GM18870 (cell line): Measurements from ENCODE around the gene ELANE.
"Not testable (repeated sequence)": the region's sequence is repeated elsewhere in the genome, so short reads cannot be mapped to it uniquely, and the experiment has no call there.

Experiments used
- ATAC-seq: cut with Tn5 transposase; IDR thresholded peaks from one replicate; pipeline ENCODE4 v1.9.1; 2021; ENCODE audit warnings: moderate library complexity; ENCODE audit not compliant: unreplicated experiment

Gene ELANE

GRCh38 chr19:875265-875879, 23.3 kb downstream of the ELANE start:
- ATAC-seq: no peak

GRCh38 chr19:876089-876488, 24.0 kb downstream of the ELANE start:
- ATAC-seq: no peak

- ATAC-seq: no peak
Observed at GRCh38 chr19:876780-877314, 24.7 kb downstream of the ELANE start.

GRCh38 chr19:877992-878660, 26.0 kb downstream of the ELANE start:
- not testable (repeated sequence) for ATAC-seq

- not testable (repeated sequence) for ATAC-seq
Observed at GRCh38 chr19:878751-879561, 26.9 kb downstream of the ELANE start.

GRCh38 chr19:879711-880438, 27.8 kb downstream of the ELANE start:
- no peak for ATAC-seq

- no peak for ATAC-seq
Observed at GRCh38 chr19:881385-882071, 29.4 kb downstream of the ELANE start.

GRCh38 chr19:882871-883497, 30.9 kb downstream of the ELANE start:
- ATAC-seq: no peak

- no peak for ATAC-seq
Observed at GRCh38 chr19:883661-884211, 31.6 kb downstream of the ELANE start.

- no peak for ATAC-seq
Observed at GRCh38 chr19:884420-885211, 32.5 kb downstream of the ELANE start.

- no peak for ATAC-seq
Observed at GRCh38 chr19:885536-886224, 33.6 kb downstream of the ELANE start.

- ATAC-seq: no peak
Observed at GRCh38 chr19:887072-887471, 35.0 kb downstream of the ELANE start.

GRCh38 chr19:887599-887998, 35.5 kb downstream of the ELANE start:
- no peak for ATAC-seq

GRCh38 chr19:888581-889385, 36.7 kb downstream of the ELANE start:
- ATAC-seq: no peak

GRCh38 chr19:889662-890295, 37.7 kb downstream of the ELANE start:
- ATAC-seq: no peak

GRCh38 chr19:890831-891230, 38.7 kb downstream of the ELANE start:
- no peak for ATAC-seq
